Measurements from ENCODE around the gene CDK5RAP1.

CDK5RAP1 gene

DNA sequence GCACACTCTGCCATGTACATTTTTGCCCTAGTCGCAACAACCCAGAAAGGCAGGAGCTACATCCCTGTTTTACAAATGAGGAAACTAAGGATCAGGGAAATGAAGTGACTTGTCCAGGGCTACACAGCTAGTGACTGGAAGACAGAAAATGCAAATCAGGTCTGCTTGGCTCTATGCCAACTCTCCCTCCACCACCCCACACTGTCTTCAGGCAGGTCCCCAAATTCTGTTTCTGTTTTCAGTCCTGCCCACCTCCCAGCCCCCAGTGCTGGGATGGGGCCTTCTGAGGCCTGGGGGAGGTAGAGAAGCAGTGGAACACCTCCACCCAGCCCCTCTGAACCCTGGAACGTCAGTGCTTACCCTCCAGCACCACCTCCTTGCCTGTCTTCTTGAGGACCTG lies 37.2 kb upstream of the CDK5RAP1 start:
- Histone ChIP-seq H3K4me1 (ENCODE audit: insufficient read depth, poor library complexity, severe bottlenecking) (no peaks in the 10 kb centered on the region), H3K4me3 (ENCODE audit: severe bottlenecking) (no peak overlapping the region), H3K36me3 (ENCODE audit: low read depth) (no peaks in the 10 kb centered on the region), H3K27me3 (ENCODE audit: insufficient read depth, poor library complexity, severe bottlenecking) (no peaks in the 10 kb centered on the region), H3K27ac (ENCODE audit: poor library complexity, severe bottlenecking) (no peak overlapping the region), H3K9me3 (ENCODE audit: severe bottlenecking) (no peaks in the 10 kb centered on the region)
- TF ChIP-seq, protein P1, sequence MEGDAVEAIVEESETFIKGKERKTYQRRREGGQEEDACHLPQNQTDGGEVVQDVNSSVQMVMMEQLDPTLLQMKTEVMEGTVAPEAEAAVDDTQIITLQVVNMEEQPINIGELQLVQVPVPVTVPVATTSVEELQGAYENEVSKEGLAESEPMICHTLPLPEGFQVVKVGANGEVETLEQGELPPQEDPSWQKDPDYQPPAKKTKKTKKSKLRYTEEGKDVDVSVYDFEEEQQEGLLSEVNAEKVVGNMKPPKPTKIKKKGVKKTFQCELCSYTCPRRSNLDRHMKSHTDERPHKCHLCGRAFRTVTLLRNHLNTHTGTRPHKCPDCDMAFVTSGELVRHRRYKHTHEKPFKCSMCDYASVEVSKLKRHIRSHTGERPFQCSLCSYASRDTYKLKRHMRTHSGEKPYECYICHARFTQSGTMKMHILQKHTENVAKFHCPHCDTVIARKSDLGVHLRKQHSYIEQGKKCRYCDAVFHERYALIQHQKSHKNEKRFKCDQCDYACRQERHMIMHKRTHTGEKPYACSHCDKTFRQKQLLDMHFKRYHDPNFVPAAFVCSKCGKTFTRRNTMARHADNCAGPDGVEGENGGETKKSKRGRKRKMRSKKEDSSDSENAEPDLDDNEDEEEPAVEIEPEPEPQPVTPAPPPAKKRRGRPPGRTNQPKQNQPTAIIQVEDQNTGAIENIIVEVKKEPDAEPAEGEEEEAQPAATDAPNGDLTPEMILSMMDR (IDR thresholded peaks at IDR 0.05; ENCODE audit: poor library complexity, severe bottlenecking): no peak
- ATAC-seq (ENCODE audit: low read depth): no peak
- DNase-seq (ENCODE audit: low spot score): no peak

DNA sequence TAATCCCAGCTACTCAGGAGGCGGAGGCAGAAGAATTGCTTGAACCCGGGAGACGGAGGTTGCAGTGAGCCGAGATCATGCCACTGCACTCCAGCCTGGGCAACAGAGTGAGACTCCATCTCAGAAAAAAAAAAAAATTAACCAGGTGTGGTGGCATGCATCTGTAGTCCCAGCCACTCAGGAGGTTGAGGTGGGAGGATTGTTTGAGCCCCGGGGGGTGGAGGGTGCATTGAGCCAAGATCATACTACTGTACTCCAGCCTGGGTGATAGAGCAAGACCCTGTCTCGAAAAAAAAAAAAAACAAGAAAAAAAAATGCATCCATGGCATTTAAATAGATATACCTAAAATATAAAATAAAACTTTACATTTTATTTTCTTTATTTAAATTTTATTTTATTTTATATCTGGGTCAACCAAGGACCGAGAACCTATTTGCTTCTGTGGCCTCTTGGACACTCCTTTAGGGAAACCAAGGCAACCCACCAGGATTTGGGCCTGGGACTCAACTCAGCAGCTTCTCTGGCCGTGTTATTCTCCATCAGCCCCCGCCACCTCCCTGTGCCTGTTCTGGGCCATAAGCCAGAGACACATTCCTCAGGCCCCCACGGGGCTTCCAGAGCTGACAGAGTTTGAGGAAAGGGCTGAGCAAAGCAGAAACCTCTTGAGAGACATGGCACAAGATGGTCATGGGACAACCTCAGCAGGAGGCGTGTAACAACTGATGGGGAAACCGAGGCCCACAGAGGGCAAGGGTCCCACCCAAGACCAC lies 36.0 kb upstream of the CDK5RAP1 start:
- TF ChIP-seq, protein P1 (IDR thresholded peaks at IDR 0.05; ENCODE audit: poor library complexity, severe bottlenecking): no peak
- no peak for ATAC-seq (ENCODE audit: low read depth)

DNA sequence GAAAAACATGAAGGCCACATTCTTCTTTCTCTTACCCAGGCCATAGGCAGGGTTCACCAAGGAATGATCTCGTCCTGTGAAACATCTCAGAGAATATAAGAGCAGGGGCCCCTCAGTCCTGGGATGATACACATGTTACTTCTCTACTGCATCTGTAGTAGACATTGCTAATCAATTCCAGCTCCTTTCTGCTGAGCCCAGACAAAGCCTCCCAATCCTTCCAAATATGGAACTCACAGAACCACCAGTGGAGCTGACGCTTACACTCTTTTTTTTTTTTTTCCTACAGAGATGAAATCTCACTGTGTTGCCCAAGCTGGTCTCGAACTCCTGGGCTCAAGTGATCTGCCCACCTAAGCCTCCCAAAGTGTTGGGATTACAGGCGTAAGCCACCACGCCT lies 33.1 kb upstream of the CDK5RAP1 start:
- H3K36me3 ChIP-seq (ENCODE audit: low read depth): no peaks in the 10 kb centered on the region
- DNase-seq (ENCODE audit: low spot score): no peak
- H3K4me3 ChIP-seq (ENCODE audit: severe bottlenecking): no peak overlapping the region
- TF ChIP-seq, protein P1 (IDR thresholded peaks at IDR 0.05; ENCODE audit: poor library complexity, severe bottlenecking): no peak
- H3K9me3 ChIP-seq (ENCODE audit: severe bottlenecking): no peaks in the 10 kb centered on the region
- no peak overlapping the region for H3K27ac ChIP-seq (ENCODE audit: poor library complexity, severe bottlenecking)
- H3K27me3 ChIP-seq (ENCODE audit: insufficient read depth, poor library complexity, severe bottlenecking): no peaks in the 10 kb centered on the region
- ATAC-seq (ENCODE audit: low read depth): no peak
- H3K4me1 ChIP-seq (ENCODE audit: insufficient read depth, poor library complexity, severe bottlenecking): no peaks in the 10 kb centered on the region

More for the DNA sequence above, 36.0 kb upstream of the CDK5RAP1 start:
- no peaks in the 10 kb centered on the region for H3K4me1 ChIP-seq (ENCODE audit: insufficient read depth, poor library complexity, severe bottlenecking)
- no peaks in the 10 kb centered on the region for H3K9me3 ChIP-seq (ENCODE audit: severe bottlenecking)
- H3K4me3 ChIP-seq (ENCODE audit: severe bottlenecking): no peak overlapping the region
- H3K36me3 ChIP-seq (ENCODE audit: low read depth): no peaks in the 10 kb centered on the region
- no peak for DNase-seq (ENCODE audit: low spot score)
- no peaks in the 10 kb centered on the region for H3K27me3 ChIP-seq (ENCODE audit: insufficient read depth, poor library complexity, severe bottlenecking)
- no peak overlapping the region for H3K27ac ChIP-seq (ENCODE audit: poor library complexity, severe bottlenecking)

DNA sequence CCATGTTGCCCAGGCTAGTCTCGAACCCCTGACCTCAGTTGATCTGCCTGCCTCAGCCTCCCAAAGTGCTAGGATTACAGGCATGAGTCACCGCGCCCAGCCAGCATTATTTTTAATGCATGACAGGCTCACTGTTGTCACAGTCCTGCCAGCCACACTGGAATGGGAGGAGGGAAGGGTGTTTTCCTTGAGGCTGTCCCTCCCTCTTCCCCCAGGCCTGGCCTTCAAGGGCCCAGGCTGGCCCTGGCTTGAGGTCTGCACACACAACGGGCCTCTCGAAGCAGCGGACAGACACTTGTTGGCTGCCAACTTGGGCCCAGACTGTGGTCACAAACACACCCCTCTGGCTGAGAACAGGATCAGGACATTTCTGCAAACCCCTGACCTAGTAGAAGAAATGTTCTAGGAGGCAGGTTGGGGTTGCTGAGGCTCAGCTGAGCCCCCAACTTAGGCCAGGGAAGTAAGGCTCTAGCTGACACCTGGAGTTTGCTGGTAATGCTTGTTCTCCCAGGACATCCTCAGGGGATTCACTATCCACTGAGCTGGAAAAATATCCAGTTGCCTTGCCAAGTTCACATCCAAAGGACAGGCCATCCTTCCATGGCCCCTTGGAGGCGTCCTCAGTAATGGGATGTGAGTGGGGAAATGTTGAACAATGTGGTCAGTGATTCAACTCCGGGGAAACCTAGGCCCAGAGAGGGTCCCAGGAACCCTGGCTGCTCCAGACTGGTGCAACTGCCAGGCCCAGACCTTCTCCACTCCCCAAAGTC lies 32.3 kb upstream of the CDK5RAP1 start:
- DNase-seq (ENCODE audit: low spot score): no peak
- no peak for ATAC-seq (ENCODE audit: low read depth)
- H3K9me3 ChIP-seq (ENCODE audit: severe bottlenecking): no peaks in the 10 kb centered on the region
- no peaks in the 10 kb centered on the region for H3K36me3 ChIP-seq (ENCODE audit: low read depth)
- H3K27ac ChIP-seq (ENCODE audit: poor library complexity, severe bottlenecking): no peak overlapping the region
- TF ChIP-seq, protein P1 (IDR thresholded peaks at IDR 0.05; ENCODE audit: poor library complexity, severe bottlenecking): no peak
- H3K4me1 ChIP-seq (ENCODE audit: insufficient read depth, poor library complexity, severe bottlenecking): no peaks in the 10 kb centered on the region
- no peaks in the 10 kb centered on the region for H3K27me3 ChIP-seq (ENCODE audit: insufficient read depth, poor library complexity, severe bottlenecking)
- H3K4me3 ChIP-seq (ENCODE audit: severe bottlenecking): no peak overlapping the region
